Measurements from ENCODE around the gene FBXL22.

The FBXL22 gene, protein sequence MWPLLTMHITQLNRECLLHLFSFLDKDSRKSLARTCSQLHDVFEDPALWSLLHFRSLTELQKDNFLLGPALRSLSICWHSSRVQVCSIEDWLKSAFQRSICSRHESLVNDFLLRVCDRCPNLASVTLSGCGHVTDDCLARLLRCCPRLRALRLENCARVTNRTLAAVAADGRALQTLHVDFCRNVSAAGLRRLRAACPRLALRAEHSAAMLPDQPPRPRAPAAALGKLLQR

DNA sequence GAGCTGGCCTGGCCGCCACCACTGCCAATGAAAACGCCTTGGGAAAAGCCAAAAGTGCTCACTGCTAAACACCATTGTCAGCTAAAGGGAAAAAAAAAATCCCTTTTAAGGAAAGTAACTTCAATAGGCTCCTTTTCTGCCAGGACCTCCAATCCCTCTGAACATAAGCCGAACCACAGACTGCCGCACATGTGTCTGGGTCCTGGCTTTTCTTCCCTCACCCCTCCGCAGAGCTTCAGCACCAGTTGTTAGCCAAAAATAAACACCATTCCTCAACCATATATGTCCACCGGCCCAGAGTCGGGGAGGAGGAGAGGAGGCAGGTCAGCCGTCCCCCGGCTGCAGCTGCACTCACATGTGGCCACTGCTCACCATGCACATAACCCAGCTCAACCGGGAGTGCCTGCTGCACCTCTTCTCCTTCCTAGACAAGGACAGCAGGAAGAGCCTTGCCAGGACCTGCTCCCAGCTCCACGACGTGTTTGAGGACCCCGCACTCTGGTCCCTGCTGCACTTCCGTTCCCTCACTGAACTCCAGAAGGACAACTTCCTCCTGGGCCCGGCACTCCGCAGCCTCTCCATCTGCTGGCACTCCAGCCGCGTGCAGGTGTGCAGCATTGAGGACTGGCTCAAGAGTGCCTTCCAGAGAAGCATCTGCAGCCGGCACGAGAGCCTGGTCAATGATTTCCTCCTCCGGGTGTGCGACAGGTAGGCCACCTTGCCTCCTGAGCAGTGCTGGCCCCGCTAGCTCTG lies at the start of gene FBXL22:
FBXL22 (plus strand) TSS at position 350 of the 753 bp plus-strand sequence; CDS start at position 356, 6 bp downstream.
- DNase-seq (ENCODE audit: extremely low read depth in 1 of 2, low read depth in 1 of 2): no peak

DNA sequence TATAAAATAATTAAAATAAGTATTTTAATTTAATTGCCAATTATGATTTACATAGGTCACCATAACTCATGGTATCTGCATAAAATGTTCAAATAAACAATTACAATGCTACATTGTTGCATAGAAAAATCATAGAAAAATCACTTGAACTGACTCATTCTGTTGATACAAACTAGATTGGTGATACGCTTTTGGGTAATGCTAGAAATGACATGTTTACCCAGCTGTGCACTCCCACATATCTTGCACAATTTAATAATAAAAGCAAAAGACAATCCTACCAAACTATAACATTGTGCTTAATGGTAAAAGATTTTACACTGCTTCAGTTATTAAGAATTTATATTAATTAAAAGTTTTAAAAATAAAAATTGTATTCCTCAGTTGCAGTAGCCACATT lies 45.8 kb upstream of the FBXL22 start:
- no peak for DNase-seq (ENCODE audit: extremely low read depth in 1 of 2, low read depth in 1 of 2)

DNA sequence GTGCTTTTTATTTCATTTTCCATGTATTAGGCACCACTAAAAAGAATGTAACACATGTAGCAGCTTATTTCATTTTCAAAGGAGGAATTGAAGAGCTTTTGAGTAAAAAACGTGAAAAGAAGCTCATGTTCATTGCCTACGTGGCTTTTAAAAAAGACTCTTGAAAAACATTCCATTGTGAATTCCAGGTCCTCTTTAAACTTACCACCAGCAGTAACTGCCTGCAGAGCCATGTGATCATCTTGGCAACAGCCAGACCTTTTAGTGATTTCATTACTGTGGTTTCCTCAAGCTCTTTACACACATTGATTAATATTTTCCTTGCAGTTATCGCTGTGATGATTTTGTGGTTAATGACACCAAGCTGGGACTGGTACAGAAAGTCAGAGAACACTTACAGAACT lies 43.8 kb upstream of the FBXL22 start:
- no peak for DNase-seq (ENCODE audit: extremely low read depth in 1 of 2, low read depth in 1 of 2)

DNA sequence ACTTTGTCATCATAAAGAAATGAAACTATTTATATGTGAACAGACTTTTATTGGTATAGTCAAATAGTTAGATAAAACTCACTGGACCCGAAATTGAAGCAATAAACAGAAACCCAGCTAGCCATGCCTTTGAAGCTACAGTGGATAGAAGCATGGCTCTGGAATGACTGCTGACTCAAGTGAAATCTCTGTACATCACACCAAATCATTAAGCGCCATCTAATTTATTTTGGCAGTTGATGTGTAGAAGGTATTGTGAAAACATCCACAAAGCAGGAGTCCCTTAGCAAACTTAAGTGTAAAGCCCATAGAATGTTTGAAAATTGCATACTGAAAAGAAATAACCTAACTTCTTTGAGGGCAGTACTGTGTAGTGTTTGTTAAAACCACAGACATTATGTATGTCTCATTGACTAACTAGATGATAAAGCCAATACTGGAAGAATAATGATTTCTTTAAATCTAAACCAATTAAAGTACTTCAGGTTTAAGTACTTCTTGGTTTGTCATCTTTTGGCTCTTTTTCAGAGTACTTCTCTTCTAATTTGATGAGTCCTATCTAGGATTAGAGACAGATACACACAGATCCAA lies 42.8 kb upstream of the FBXL22 start:
- no peak for DNase-seq (ENCODE audit: extremely low read depth in 1 of 2, low read depth in 1 of 2)

DNA sequence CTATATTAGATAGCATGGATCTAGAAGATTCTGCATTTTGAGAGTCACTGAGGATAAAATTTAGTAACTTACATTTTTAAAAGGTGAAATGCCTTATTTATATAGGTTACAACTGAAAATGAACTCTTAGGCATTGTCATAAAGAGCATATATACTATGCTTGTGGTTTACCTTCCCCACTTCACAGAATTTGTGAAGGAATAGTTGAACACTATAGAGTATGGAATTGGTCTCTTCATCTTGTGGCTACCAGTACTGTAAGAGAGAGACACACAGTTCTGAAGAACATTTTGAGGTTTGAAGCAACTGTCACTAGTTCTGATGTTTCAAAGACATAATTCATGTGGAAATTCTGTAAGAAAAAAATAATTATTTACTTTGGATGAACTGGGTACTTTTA lies 41.7 kb upstream of the FBXL22 start:
- no peak for DNase-seq (ENCODE audit: extremely low read depth in 1 of 2, low read depth in 1 of 2)

DNA sequence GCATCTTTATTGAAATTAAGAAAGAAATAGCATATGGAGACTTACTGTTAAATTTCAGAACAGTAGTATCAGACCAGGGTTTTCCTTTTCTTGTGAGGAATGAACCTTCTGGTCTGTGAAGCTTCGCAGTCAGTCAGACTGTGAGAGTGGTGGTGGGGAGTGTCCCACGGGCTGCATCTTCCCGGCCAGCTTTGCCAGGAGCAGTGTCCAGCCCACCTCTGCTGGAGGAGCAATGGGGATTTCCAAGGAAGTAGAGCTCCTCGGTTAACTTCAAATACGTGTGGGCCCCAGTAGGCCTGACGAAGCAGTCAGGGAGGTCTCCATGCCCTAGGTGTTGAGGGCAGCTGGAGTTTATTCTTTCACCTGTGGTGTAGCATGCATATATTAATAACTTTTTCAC lies 40.9 kb upstream of the FBXL22 start:
- no peak for DNase-seq (ENCODE audit: extremely low read depth in 1 of 2, low read depth in 1 of 2)

DNA sequence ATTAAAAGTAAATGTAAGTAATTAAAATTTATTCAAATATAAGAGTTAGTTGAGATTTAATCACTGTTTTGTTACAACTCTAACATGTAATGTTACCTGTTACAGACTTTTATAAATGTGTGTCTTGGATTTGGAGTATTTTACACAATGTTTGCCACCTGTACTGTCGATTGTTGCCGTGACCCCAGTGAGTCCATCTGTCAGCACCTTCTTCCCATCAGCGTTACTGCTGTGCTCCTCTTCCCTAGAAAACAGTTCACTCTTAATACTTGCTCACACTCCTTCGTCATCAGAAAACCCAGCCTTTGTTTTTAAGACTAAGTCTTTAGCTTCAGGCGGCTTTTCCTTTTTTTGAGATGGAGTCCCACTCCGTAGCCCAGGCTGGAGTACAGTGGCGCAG lies 40.5 kb upstream of the FBXL22 start:
- DNase-seq (ENCODE audit: extremely low read depth in 1 of 2, low read depth in 1 of 2): no peak

GRCh38 chr15:63559753-63560152 lies 37.4 kb upstream of the FBXL22 start:
- no peak for DNase-seq (ENCODE audit: extremely low read depth in 1 of 2, low read depth in 1 of 2)

GRCh38 chr15:63560741-63561448 lies 36.3 kb upstream of the FBXL22 start:
- DNase-seq (ENCODE audit: extremely low read depth in 1 of 2, low read depth in 1 of 2): no peak

DNA sequence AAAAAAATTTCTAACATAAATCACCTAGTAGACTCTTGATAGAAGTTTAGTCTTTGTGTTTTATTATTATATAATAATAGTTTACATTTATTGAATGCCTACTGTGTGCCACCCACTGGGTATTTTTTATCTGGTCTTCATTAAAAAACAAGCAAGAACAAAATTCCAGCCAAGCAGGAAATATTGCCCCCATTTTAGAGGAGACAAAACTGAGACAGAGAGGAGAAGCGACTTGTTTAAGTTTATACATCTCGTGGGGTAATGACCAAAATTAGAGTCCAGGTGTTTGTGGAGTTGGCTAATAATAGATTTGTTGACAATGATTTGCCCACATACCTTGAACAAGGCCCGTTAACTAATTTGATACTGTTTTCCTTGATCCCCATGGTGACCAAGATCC lies 33.1 kb upstream of the FBXL22 start:
- no peak for DNase-seq (ENCODE audit: extremely low read depth in 1 of 2, low read depth in 1 of 2)

- DNase-seq (ENCODE audit: extremely low read depth in 1 of 2, low read depth in 1 of 2): no peak
These were observed 31.5 kb upstream of the FBXL22 start for GRCh38 chr15:63565536-63566186.

DNA sequence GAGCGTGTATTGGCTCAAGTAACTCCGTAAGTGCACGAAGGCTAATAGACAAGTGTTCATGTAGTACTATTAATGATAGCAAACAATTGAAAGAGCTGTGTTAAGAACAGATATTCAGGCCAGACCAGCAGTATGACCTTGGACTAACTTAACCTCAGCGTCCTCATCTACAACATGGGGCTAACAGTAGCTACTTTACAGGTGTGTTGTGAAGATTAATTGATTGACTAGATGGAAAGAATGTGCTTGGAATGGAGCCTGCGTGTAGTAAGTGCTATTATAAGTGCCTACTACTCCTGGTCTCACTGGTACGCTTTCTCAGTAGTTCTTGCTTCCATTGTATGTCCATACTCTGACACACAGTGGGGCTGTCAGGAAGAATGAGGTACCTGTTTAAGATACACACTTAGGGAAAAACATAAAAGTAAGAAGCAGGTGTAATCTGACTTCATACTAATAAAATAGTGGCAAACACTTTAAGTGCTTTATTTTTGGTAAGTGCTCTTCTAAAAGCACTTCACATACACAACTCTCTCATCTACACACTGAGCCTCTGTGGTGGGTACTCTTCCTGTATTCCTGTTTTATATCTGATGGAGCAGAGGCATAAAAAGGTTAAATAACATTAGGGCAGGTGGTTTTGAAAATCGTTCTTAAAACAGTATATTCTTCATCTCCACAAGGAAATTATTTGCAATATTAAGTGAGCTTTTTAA lies 24.3 kb upstream of the FBXL22 start:
- no peak for DNase-seq (ENCODE audit: extremely low read depth in 1 of 2, low read depth in 1 of 2)

GRCh38 chr15:63573533-63573932 lies 23.7 kb upstream of the FBXL22 start:
- no peak for DNase-seq (ENCODE audit: extremely low read depth in 1 of 2, low read depth in 1 of 2)

DNA sequence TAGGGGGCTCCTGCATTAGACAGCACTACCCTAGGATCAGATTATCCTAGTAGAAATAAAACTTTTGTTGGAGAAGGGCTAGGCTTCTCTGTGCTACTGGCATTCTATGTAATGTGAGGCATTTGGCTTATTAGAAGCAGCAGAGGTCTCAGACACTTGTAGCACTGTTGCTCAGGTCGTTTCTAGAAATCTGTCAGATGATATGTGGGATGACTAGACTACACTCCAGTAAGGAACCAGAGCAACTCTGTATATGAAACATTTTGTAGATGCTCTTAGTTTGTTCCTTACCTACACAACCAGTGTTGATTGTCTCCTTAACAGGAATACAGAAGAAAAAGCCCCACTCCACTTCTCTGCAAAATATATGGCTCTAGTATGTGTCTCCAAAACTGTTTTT lies 21.9 kb upstream of the FBXL22 start:
- no peak for DNase-seq (ENCODE audit: extremely low read depth in 1 of 2, low read depth in 1 of 2)

GRCh38 chr15:63576441-63576840 lies 20.7 kb upstream of the FBXL22 start:
- no peak for DNase-seq (ENCODE audit: extremely low read depth in 1 of 2, low read depth in 1 of 2)

DNA sequence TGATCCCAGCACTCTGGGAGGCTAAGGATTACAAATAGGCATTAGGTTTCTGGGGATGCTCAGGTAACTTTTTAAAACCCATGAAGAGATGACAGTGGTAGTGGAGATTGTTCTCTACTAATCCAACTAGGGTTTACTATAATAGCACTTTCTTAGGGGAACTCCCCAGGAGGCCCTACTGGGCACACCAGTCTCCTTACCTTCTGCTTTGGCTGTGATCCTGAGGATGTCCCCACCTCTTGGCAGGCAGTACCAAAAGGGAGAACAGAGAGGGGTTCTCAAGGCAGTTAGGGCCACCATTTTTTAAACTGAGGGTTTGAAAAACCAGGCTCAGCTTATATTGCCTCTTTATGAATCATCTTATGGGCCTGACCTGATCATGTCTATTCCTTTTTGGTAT lies 15.0 kb upstream of the FBXL22 start:
- no peak for DNase-seq (ENCODE audit: extremely low read depth in 1 of 2, low read depth in 1 of 2)

GRCh38 chr15:63582718-63583426 lies 14.3 kb upstream of the FBXL22 start:
- DNase-seq (ENCODE audit: extremely low read depth in 1 of 2, low read depth in 1 of 2): no peak

DNA sequence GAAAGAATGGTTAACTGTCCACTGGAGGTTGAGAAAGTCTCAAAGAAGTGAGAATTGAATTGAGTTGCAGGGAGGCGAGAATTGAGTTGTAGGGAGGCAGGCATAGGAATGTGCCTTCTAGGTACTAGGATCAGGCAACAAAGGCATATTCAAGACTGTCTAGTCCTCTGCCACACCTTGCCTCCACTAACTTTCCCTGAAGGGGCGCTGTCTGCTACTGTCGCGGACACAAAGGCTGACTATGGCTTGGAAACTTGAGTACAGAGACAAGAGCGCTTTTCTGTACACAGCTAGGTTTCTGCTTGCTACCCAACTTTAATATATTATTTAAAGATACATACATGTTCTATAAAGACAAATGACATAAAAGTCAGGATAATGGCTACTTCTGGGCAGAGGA lies 10.4 kb upstream of the FBXL22 start:
- no peak for DNase-seq (ENCODE audit: extremely low read depth in 1 of 2, low read depth in 1 of 2)

GRCh38 chr15:63587527-63587926 lies 9.7 kb upstream of the FBXL22 start:
- DNase-seq (ENCODE audit: extremely low read depth in 1 of 2, low read depth in 1 of 2): no peak

DNA sequence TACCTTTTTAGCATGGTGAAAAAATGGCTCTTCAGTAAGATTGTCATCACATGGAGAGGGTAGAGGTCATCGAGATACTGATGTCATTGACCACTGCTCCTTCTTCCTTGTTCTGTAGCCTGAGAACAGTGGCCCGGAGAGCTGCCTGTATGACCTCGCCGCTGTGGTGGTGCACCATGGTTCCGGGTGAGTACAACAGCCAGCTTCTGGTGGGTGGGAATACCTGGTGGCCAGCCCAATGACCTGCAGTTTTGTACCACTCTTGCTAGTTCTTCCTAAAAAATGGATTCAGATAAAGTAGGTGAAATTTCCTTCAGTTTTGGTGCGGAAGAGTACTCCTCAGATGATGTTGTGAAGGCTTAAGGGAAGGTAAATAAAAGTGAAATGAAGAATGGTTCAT lies 8.4 kb upstream of the FBXL22 start:
- DNase-seq (ENCODE audit: extremely low read depth in 1 of 2, low read depth in 1 of 2): no peak

All from activated CD8-positive, alpha-beta memory T cell treated with anti-CD3 and anti-CD28 coated beads for 1 hour (primary cell).